Measurements from ENCODE around the gene SLC30A10.
"Not testable (repeated sequence)": the region's sequence is repeated elsewhere in the genome, so short reads cannot be mapped to it uniquely, and the experiment has no call there.

SLC30A10 gene

DNA sequence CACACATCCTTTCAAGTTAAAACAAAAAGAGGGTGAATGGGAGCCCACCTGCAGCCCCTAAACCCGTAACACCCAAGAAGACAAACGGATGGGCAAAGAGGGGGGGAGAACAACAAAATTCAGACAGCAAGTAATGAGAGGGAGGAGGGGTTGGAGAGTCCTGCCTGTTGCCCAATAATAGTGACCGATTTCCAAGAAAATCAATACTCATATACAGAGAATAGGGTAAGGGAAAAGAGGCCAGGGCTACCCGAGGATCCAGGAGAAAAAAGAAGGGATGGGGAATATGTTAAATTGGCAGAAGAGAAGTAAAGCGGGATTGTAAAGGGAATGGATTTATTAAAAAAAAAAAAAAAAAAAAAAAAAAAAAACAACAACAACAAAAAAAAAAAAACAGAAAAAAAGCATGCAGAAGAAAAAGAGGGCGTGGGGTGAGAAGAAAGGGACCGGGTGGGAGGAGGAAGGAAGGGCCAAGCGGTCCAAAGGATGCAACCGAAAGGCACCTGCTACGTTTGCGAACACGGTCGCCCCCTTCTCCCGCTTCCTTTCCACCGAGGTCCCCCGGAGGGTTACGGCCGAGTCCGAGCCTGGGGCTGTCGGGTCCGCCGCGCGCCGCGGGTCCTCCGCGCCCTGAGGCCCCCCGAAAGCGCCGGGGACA is 930 bp downstream of the SLC30A10 start:
- DNase-seq (ENCODE audit: low spot score) = peak; percentile 28

GRCh38 chr1:219926363-219926998 is 1.9 kb downstream of the SLC30A10 start:
- DNase-seq (ENCODE audit: low spot score) = no peak

DNA sequence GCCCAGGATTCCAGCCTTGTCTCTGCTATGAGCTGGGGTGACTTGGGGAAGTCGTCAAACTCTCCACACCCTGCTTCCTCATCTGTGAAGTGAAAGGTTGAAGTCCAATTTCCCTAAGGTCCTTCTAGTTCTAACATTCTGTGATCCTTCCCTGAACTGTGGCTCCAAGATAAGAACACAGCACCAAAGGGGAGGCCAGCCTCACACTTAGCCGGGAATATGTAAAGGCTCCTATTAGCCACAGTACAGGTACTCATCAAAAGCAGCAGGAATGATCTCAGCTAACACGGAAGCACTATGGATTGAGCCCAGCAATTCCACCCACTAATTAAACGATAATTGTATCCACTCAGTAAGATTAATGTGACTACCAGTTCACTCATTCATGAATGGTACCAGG is 4.0 kb downstream of the SLC30A10 start:
- no peak for DNase-seq (ENCODE audit: low spot score)

DNA sequence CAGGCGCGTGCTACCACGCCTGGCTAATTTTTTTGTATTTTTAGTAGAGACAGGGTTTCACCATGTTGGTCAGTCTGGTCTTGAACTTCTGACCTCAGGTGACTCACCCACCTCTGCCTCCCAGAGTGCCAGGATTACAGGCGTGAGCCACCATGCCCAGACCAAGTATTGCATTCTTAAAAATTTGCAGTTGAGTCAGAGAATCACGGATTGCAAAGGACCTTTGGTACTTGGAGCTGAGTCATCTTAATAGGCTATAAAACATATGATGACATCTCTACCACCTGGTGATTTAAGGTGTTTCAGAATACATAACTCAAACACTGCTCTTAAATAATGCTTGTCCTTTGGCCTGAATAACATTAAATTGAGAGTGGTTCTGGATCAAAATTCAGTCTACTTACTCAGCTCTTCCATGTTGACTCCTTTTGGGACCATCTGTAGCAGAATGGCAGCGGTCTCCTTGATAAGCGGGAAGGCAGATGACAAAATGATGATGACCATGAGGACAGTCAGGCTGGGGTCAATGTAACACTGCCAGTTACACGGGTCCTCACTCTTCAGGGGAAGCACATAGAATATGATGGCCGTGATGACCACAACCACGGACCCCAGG is 10.4 kb downstream of the SLC30A10 start:
- DNase-seq (ENCODE audit: low spot score) = no peak

DNA sequence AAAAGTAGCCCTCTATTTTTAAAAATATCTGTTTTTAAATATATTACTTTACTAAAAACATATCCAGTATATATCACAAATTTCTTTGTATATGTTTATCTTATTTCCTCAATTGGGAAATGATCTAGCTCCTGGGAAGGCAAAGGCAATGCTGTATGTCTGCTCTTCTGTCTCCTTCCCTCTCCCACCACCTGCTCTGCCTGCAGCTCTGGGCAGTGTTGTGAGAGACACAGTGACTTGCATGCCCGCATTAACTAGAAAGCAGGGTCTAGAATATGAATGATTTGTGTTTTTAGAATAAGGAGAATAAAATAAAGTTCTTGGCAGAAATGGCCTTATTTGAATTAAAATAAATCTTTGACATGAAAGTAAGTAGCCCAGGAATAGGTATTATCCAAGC is 11.1 kb downstream of the SLC30A10 start:
- no peak for DNase-seq (ENCODE audit: low spot score)

- DNase-seq (ENCODE audit: low spot score) = no peak
Observed at GRCh38 chr1:219916257-219916656, 12.1 kb downstream of the SLC30A10 start.

DNA sequence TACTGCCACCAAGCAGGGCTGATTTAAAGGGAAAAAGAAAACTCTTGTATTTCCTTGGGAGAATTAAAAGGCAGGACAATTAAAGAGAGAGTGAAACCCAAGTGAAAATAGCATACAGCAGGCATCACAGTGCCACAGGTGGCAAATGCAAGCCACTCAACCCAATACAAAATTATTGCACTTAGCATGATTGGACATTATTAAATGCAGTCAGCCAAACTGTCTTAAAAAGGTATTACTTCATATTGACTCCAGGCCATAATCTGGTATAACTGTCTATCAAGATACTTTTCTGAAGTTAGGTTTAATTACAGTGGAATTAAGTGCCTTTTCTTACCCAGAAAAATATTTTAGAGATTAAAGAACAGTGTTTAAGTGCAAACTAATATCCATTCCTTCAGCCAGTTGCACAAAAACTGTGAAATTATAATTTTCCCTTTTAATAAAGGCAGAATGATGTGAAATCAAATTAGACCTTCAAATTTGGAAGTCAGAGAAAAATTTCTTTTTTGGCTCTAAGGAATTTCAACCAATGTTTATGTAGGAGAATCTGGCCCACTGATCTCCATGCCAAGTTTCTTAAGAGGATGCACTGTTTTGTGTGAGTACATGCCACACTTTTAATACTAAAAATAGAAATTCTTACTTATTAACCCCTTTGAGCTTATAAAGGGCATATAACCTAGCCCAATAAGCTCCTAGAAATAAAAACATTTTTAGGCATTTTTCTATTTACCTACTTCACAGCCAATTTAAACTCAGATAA is 15.2 kb downstream of the SLC30A10 start:
- DNase-seq (ENCODE audit: low spot score) = no peak

- DNase-seq (ENCODE audit: low spot score) = no peak
Observed at GRCh38 chr1:219910716-219911115, 17.6 kb downstream of the SLC30A10 start.

- no peak for DNase-seq (ENCODE audit: low spot score)
Observed at GRCh38 chr1:219909476-219909875, 18.9 kb downstream of the SLC30A10 start.

DNA sequence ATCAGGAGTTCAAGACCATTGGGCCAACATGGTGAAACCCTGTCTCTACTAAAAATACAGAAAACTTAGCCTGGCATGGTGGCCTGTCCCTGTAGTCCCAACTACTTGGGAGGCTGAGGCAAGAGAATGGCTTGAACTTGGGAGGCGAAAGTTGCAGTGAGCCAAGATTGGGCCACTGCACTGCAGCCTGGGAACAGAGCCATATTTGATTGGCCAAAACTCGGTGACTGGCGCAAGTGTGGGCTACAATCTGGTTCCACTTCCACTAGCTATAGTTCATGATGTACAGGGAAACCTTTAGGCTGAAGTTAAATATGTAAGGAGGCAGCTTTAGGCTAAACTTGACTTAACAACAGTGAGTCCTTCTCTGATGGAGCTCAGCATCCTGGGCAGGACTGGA is 20.2 kb downstream of the SLC30A10 start:
- no peak for DNase-seq (ENCODE audit: low spot score)

GRCh38 chr1:219907772-219908070 is 20.6 kb downstream of the SLC30A10 start:
- no peak for DNase-seq (ENCODE audit: low spot score)

- DNase-seq (ENCODE audit: low spot score) = no peak
Observed at GRCh38 chr1:219906924-219907771, 21.2 kb downstream of the SLC30A10 start.

- not testable (repeated sequence) for DNase-seq (ENCODE audit: low spot score)
Observed at GRCh38 chr1:219906565-219906923, 21.8 kb downstream of the SLC30A10 start.

GRCh38 chr1:219905524-219905923 is 22.8 kb downstream of the SLC30A10 start:
- DNase-seq (ENCODE audit: low spot score) = no peak

- no peak for DNase-seq (ENCODE audit: low spot score)
Observed at GRCh38 chr1:219904934-219905333, 23.4 kb downstream of the SLC30A10 start.

DNA sequence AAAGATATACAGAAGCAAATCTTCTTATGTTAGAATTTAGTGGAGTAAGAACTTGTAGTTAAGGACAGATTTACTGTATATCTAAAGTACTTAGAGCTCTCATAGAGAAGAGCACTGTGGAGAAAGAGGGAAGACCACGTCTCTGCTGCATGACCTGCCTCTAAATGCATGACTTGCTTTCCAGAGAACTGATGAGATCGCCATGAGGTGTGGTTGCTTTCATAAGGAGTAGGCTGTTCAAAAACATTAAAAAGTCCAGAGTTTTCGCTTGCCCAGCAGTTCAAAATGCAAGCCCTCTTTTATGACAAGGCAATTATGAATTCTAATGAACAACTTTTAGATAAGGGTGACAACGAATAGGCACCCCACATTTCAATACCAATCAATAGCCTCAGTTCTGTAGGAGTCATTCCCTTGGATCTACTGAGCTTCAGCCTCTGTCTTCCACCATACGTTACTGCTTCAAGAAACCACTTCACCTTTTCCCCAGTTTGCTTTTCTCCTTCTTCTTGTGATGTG is 24.9 kb downstream of the SLC30A10 start:
- DNase-seq (ENCODE audit: low spot score) = no peak

DNA sequence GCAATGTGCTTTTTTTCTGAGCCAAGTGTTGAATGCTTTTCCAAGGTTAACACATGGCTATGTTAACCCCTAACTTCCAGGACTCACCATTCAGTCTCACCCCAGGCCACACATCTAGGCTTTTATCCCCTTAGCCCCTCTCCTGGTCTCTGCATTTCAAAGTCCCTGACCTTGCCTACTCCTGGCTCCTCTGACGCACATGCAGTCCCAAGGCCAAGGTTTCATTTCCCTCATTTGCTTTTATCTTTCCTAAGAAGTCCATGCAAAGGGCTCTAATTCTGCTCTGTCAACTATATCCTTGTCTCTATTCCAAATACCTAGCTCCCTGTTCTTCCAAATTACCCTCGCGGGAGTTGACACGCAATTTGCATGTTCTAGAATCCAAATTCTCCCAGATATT is 25.4 kb downstream of the SLC30A10 start:
- DNase-seq (ENCODE audit: low spot score) = no peak

- DNase-seq (ENCODE audit: low spot score) = no peak
Observed at GRCh38 chr1:219900882-219901281, 27.5 kb downstream of the SLC30A10 start.

- no peak for DNase-seq (ENCODE audit: low spot score)
Observed at GRCh38 chr1:219900201-219900600, 28.2 kb downstream of the SLC30A10 start.

DNA sequence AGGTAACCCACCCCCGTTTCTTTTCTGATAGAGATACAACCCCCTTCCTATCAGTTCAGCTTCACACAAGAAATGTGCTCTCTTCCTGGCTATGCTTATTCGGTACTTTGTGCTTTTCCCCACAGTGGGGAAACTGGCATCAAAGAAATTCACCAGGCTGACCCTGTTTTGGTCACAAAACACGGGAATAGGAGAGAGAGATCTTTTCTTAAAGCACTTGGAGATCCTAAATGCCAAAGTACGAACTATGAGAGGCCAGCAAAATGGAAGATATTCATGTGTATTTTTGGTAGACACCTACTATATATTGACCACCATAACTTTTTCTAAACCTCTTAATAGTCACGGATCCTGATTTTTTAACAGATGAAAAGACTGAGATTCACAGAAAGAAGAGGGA is 30.0 kb downstream of the SLC30A10 start:
- no peak for DNase-seq (ENCODE audit: low spot score)

DNA sequence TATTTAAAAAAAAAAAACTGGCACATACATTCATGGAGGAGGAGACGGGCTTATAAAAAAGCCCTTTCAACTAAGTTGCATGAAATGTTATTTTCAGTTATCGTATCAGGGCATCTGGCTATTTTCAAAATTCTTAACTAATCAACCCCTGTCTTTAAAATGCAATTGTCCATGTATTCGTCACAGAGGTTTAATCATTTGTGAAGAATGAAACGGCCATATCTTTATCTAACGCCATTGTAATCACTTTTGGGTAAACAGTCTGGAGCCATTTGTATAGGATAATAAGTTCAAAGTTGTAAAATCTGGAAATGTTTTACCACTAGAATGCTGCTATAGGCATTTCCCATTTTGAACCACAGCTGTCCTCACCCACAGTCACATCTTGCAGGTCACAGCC is 30.4 kb downstream of the SLC30A10 start:
- no peak for DNase-seq (ENCODE audit: low spot score)

DNA sequence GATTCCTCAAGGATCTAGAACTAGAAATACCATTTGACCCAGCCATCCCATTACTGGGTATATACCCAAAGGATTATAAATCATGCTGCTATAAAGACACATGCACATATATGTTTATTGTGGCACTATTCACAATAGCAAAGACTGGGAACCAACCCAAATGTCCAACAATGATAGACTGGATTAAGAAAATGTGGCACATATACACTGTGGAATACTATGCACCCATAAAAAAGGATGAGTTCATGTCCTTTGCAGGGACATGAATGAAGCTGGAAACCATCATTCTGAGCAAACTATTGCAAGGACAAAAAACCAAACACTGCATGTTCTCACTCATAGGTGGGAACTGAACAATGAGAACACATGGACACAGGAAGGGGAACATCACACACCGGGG is 36.1 kb downstream of the SLC30A10 start:
- DNase-seq (ENCODE audit: low spot score) = not testable (repeated sequence)
